Nucleus accumbens (tissue), 56 donors: ENCODE measurements around the gene EFCC1.

ENCODE experiments used
- DNase-seq, 56 donors: peaks; one replicate each; lab custom pipeline; 2025; lab: John Stamatoyannopoulos, UW

Gene EFCC1, protein sequence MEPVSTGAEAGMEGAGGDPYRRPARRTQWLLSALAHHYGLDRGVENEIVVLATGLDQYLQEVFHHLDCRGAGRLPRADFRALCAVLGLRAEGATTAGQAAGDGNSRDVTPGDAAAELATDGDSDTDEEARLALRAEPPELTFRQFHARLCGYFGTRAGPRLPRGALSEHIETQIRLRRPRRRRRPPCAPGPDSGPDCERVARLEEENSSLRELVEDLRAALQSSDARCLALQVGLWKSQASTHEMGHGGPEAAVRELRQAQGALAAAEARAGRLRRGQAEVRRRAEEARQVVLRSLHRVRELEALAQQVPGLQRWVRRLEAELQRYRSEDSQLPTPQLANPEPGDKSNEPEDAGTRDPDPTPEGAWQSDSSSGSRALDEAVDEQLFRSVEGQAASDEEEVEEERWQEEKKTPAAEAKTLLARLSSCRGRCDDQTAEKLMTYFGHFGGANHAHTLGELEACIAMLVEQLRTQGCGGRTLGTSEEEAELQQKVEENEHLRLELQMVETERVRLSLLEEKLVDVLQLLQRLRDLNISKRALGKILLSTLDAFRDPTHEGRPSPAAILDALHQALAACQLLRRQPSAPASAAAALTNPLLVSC

GRCh38 chr3:129001101-129001805 lies at the start of gene EFCC1:
Gene EFCC1 (plus strand): TSS chr3:129001304. CDS start chr3:129001629, 325 bp downstream.
- DNase-seq = peak in 1 of 56 donors; percentile 19

- no peak for DNase-seq
Measured at GRCh38 chr3:128956440-128956839, 44.7 kb upstream of the EFCC1 start.

DNA sequence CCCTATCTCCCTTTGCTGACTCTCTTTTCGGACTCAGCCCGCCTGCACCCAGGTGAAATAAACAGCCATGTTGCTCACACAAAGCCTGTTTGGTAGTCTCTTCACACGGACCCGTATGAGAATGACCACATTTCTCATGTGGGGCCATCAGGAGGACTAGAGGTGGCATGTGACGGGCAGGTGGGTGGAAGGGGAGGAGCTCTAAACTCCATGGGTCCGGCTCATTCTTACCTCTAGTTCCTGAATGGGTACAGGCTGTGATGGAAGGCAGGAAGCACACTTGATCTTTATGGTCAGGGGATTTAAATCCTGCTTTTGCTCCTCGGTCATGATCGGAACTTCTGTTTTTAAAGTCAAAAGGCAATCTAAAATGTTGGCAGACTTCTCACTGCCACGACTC lies 35.8 kb upstream of the EFCC1 start:
- DNase-seq = no peak

GRCh38 chr3:128965818-128966217 lies 35.3 kb upstream of the EFCC1 start:
- no peak for DNase-seq

GRCh38 chr3:128967748-128968355 lies 33.3 kb upstream of the EFCC1 start:
- no peak for DNase-seq

- peak in 23 of 56 donors; percentile 1 to 44 (median 11) for DNase-seq
Measured at GRCh38 chr3:128969993-128970739, 30.9 kb upstream of the EFCC1 start.

GRCh38 chr3:128970740-128971047 lies 30.4 kb upstream of the EFCC1 start:
- no peak for DNase-seq

- DNase-seq = no peak
Measured at GRCh38 chr3:128971421-128972100, 29.5 kb upstream of the EFCC1 start.

GRCh38 chr3:128973988-128974564 lies 27.0 kb upstream of the EFCC1 start:
- DNase-seq = no peak

DNA sequence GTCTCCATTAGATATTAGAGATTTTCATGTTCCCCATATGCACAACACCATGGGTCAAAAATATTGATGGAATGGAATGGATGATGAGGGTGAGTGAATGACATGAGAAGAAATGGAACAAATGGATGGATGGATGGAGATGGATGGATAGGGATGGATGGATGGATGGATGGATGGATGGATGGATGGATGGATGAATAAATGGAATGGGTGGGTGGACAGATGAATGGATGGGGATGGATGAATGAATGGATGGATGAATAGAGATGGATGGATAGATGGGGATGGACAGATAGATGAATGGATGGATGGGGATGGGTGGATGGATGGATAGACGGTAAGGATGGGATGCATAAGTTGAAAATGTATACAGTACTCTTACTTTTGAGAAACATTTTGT lies 25.8 kb upstream of the EFCC1 start:
- no peak for DNase-seq

DNA sequence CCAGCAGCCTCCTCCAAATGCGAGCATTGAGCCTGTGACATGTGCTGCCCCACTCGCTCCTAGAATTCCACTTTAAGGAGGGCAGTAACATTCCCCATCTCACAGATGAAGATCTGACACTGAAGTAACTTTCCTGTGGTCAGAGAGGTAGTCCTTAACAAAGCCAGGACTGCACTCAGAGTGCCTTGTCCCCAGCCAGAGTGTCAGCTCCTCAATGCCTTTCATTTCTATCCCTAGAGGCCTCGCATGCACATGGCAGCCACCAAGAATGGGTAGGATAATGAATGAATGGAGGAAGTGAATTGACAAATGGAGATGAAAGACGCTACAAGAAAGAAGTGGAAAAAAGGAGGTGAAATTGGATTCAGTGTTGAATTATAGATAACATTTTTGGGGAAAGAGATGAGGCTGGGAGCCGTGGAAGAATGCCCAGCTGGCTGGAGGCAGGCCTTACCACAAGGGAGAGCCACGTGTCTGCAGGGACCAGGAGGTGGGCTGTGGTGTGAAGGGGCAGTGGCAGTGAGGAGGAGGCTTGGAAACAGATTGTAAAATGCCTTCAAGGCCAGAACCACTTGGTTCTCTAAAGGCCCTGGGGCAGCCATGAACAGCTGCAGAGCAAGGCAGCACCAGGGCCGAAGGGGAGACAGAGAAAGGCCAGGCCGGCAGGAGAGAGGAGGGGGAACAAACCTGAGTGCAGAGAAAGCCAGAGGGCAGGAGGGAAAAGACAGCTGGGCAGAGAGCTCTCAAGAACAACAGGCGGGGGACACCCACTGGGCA lies 17.6 kb upstream of the EFCC1 start:
- no peak for DNase-seq

DNA sequence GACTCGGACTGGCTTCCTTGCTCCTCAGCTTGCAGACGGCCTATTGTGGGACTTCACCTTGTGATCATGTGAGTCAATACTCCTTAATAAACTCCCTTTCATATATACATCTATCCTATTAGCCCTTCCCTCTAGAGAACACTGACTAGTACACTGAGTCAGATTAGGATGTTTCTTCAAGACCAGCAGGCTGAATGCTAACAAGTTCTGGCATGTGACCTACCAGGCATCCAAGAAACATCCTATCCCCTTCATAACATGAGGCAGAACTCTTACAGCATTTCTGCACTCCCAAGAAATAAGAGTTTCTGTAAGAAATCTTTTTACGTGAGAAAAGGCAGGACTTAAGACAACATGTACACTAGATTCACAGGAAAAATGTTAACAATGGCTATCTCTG lies 16.5 kb upstream of the EFCC1 start:
- no peak for DNase-seq

- no peak for DNase-seq
Measured at GRCh38 chr3:128987302-128988100, 13.6 kb upstream of the EFCC1 start.

DNA sequence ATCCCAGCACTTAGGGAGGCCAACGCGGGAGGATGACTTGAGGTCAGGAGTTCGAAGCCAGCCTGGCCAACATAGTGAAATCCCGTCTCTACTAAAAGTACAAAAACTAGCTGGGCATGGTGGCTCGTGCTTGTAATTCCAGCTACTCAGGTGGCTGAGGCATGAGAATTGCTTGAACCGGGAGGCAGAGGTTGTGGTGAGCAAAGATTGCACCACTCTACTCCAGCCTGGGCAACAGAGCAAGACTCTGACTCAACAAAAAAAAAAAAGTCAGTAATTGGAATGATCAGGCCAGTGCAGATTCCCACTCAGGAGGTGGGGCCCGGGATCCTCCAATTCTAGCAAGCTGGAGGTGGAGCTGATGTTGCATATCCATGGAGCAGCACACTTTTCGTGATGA lies 12.8 kb upstream of the EFCC1 start:
- no peak for DNase-seq

GRCh38 chr3:128991355-128991895 lies 9.7 kb upstream of the EFCC1 start:
- DNase-seq = no peak

DNA sequence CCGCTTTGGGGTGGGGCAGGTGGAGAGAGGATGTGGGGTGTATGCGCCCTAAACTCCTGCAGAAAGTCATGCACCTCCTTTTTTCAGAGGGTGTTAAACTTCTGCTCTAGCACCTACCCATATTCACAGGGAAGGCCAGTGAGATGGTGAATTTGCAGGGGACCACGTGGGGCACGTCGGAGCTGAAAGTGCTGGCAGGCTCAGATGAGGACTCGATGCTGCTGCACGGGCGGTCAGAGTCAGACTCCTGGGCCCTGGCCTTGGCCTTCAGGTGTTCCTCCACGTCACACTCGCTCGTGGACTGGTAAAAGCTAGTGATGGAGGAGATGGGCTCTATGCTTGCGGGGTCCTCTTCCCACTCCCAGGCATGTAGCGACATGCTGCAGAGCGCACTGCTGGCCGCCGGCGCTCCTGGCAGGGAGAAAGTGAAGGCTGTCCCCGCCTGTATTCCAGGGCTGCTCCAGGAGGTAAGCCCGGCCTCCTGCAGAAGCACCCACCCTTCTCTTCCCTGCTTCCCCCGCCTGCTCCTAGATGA lies 8.1 kb upstream of the EFCC1 start:
- DNase-seq = peak in 3 of 56 donors; percentile 34 to 49 (median 36)

- DNase-seq = peak in 54 of 56 donors; percentile 14 to 92 (median 70)
Measured at GRCh38 chr3:128993461-128994172, 7.5 kb upstream of the EFCC1 start, which contains the start of gene CFAP92. Gene CFAP92 (minus strand): TSS chr3:128994076. CDS start chr3:128993304, 772 bp downstream.
